ENCODE measurements around the gene MAPK13. TPM values are rescaled to one million over a fixed set of nuclear protein-coding genes. Genes with fewer than 3 reads are reported as not detected.
A peak's percentile ranks its signal among the peaks of the same experiment; 100 is the strongest.
"Not testable (repeated sequence)": the region's sequence is repeated elsewhere in the genome, so short reads cannot be mapped to it uniquely, and the experiment has no call there.

Gene MAPK13
- total RNA-seq, 1 experiment from 2014 or later = 47.3 TPM

GRCh38 chr6:36123270-36124139 lies 6.8 kb upstream of the MAPK13 start:
- Histone ChIP-seq H3K9ac (ENCODE audit: low read length) (no peak overlapping the region), H3K27me3 (ENCODE audit: insufficient read depth, low read length) (no peaks in the 10 kb centered on the region), H3K4me3 (replicated peaks in 1 of 2; ENCODE audit: low read depth in 1 of 2, low read length in 2 of 2) (no peak overlapping the region), H3K4me2 (ENCODE audit: low read length) (no peak overlapping the region), H3K4me1 (ENCODE audit: control insufficient read depth in 1 of 2, insufficient read depth in 2 of 2, low read length in 2 of 2) (peaks cover 16 to 42% of the 10 kb centered on the region in 2 experiments), H3K9me3 (ENCODE audit: control insufficient read depth in 1 of 2, insufficient read depth in 1 of 2, low read depth in 1 of 2, low read length in 2 of 2) (no peaks in the 10 kb centered on the region), H3K79me2 (ENCODE audit: insufficient read depth, low read length) (no peaks in the 10 kb centered on the region), H3K36me3 (ENCODE audit: control insufficient read depth in 1 of 2, insufficient read depth in 2 of 2, low read length in 2 of 2) (no peaks in the 10 kb centered on the region), H4K20me1 (ENCODE audit: insufficient read depth) (no peaks in the 10 kb centered on the region), H3K27ac (ENCODE audit: low read depth, low read length) (no peak overlapping the region), H2AFZ (ENCODE audit: low read depth, low read length, poor library complexity, severe bottlenecking) (no peak overlapping the region), H3K9me2 (ENCODE audit: insufficient read depth) (no peaks in the 10 kb centered on the region)
- no TSS peak for BruUV-seq (replicated peaks)
- intact Hi-C loops (cut with micrococcal nuclease) = loop anchor here (1.0 kb wide), 1 partner anchor 237 kb away; no protein-coding TSS in a partner anchor
- ChIA-PET CTCF (interaction anchor here (0.9 to 1.3 kb wide), 5 partner anchors 29 to 239 kb away, joined by 3 to 5 read pairs (median 3); partner anchors contain the start of gene MAPK14), RAD21 (ENCODE audit: low non-redundant PET in 1 of 2, low total read pairs in 2 of 2, uncharacterized antibody in 2 of 2, unreplicated experiment in 2 of 2) (no interaction called here), POLR2A (interaction anchor here (0.6 to 1.5 kb wide), 2 partner anchors 71 to 236 kb away, joined by 3 read pairs; no protein-coding TSS in a partner anchor)
- TF ChIP-seq TCF7L2 (IDR thresholded peaks at IDR 0.05; ENCODE audit: borderline replicate concordance, extremely low read depth, insufficient read depth, insufficient read length) (peak; percentile 29), SIN3A (IDR thresholded peaks at IDR 0.05; ENCODE audit: low read depth) (no peak), CTCF (IDR thresholded peaks at IDR 0.05 in 2 of 3, conservative IDR thresholded peaks at IDR 0.05 in 1 of 3; ENCODE audit: borderline replicate concordance in 1 of 3, insufficient read depth in 1 of 3, low read depth in 2 of 3, low read length in 2 of 3) (peak in 2 of 3 experiments; percentile 67 to 86; a peak in 4 of 6 replicates), YY1 (IDR thresholded peaks at IDR 0.05; ENCODE audit: extremely low read depth, insufficient replicate concordance, low read depth, low read length) (peak; percentile 57), CBX3 (IDR thresholded peaks at IDR 0.05; ENCODE audit: low read depth) (no peak), JUND (IDR thresholded peaks at IDR 0.05) (no peak)
- TF ChIP-seq, protein P1, sequence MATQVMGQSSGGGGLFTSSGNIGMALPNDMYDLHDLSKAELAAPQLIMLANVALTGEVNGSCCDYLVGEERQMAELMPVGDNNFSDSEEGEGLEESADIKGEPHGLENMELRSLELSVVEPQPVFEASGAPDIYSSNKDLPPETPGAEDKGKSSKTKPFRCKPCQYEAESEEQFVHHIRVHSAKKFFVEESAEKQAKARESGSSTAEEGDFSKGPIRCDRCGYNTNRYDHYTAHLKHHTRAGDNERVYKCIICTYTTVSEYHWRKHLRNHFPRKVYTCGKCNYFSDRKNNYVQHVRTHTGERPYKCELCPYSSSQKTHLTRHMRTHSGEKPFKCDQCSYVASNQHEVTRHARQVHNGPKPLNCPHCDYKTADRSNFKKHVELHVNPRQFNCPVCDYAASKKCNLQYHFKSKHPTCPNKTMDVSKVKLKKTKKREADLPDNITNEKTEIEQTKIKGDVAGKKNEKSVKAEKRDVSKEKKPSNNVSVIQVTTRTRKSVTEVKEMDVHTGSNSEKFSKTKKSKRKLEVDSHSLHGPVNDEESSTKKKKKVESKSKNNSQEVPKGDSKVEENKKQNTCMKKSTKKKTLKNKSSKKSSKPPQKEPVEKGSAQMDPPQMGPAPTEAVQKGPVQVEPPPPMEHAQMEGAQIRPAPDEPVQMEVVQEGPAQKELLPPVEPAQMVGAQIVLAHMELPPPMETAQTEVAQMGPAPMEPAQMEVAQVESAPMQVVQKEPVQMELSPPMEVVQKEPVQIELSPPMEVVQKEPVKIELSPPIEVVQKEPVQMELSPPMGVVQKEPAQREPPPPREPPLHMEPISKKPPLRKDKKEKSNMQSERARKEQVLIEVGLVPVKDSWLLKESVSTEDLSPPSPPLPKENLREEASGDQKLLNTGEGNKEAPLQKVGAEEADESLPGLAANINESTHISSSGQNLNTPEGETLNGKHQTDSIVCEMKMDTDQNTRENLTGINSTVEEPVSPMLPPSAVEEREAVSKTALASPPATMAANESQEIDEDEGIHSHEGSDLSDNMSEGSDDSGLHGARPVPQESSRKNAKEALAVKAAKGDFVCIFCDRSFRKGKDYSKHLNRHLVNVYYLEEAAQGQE (IDR thresholded peaks at IDR 0.05; ENCODE audit: low read depth) = no peak
- TF ChIP-seq, protein P2, sequence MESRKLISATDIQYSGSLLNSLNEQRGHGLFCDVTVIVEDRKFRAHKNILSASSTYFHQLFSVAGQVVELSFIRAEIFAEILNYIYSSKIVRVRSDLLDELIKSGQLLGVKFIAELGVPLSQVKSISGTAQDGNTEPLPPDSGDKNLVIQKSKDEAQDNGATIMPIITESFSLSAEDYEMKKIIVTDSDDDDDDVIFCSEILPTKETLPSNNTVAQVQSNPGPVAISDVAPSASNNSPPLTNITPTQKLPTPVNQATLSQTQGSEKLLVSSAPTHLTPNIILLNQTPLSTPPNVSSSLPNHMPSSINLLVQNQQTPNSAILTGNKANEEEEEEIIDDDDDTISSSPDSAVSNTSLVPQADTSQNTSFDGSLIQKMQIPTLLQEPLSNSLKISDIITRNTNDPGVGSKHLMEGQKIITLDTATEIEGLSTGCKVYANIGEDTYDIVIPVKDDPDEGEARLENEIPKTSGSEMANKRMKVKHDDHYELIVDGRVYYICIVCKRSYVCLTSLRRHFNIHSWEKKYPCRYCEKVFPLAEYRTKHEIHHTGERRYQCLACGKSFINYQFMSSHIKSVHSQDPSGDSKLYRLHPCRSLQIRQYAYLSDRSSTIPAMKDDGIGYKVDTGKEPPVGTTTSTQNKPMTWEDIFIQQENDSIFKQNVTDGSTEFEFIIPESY (IDR thresholded peaks at IDR 0.05; ENCODE audit: extremely low read depth, insufficient replicate concordance, low read length) = no peak
- DNase-seq (ENCODE audit: low read depth, low spot score) (peak; percentile 58), ATAC-seq (peak; percentile 91)

- H2AFZ ChIP-seq (ENCODE audit: low read depth, low read length, poor library complexity, severe bottlenecking); ATAC-seq; H3K36me3 ChIP-seq (ENCODE audit: control insufficient read depth in 1 of 2, insufficient read depth in 2 of 2, low read length in 2 of 2); DNase-seq (ENCODE audit: low read depth, low spot score); H3K79me2 ChIP-seq (ENCODE audit: insufficient read depth, low read length); H3K9ac ChIP-seq (ENCODE audit: low read length); H3K27me3 ChIP-seq (ENCODE audit: insufficient read depth, low read length); H3K9me2 ChIP-seq (ENCODE audit: insufficient read depth); BruUV-seq (replicated peaks); intact Hi-C loops (cut with micrococcal nuclease); H3K9me3 ChIP-seq (ENCODE audit: control insufficient read depth in 1 of 2, insufficient read depth in 1 of 2, low read depth in 1 of 2, low read length in 2 of 2); H4K20me1 ChIP-seq (ENCODE audit: insufficient read depth); H3K4me2 ChIP-seq (ENCODE audit: low read length); RAD21 ChIA-PET (ENCODE audit: low non-redundant PET in 1 of 2, low total read pairs in 2 of 2, uncharacterized antibody in 2 of 2, unreplicated experiment in 2 of 2); H3K4me3 ChIP-seq (replicated peaks in 1 of 2; ENCODE audit: low read depth in 1 of 2, low read length in 2 of 2); H3K27ac ChIP-seq (ENCODE audit: low read depth, low read length): not testable (repeated sequence)
- H3K4me1 ChIP-seq (ENCODE audit: control insufficient read depth in 1 of 2, insufficient read depth in 2 of 2, low read length in 2 of 2) = peaks cover 17 to 51% of the 10 kb centered on the region in 2 experiments
- ChIA-PET CTCF (interaction anchor here (0.9 to 1.3 kb wide), 5 partner anchors 29 to 238 kb away, joined by 3 to 5 read pairs (median 3); partner anchors contain the start of gene MAPK14), POLR2A (interaction anchor here (0.6 to 1.5 kb wide), 2 partner anchors 71 to 236 kb away, joined by 3 read pairs; no protein-coding TSS in a partner anchor)
Observed at GRCh38 chr6:36124346-36124745, 6.0 kb upstream of the MAPK13 start.

All from HCT116 (cell line).